AG10803 (cell line): Measurements from ENCODE around the gene SELP.
A peak's percentile ranks its signal among the peaks of the same experiment; 100 is the strongest.
"Not testable (repeated sequence)": the region's sequence is repeated elsewhere in the genome, so short reads cannot be mapped to it uniquely, and the experiment has no call there.

Experiments
- DNase-seq: peaks from one replicate; pipeline ENCODE4 v3.0.0; 2010; ENCODE audit warnings: low read depth
- H3K4me3 ChIP-seq: 2 replicates; pipeline ENCODE4 v1.5.1; 2011; ENCODE audit warnings: mild to moderate bottlenecking, low read length, control low read depth
- TF ChIP-seq, protein P1 (sequence below): conservative IDR thresholded peaks from 2 replicates; pipeline ENCODE4 v1.5.1; 2011; ENCODE audit warnings: mild to moderate bottlenecking, low read length, control low read depth, inconsistent platforms

SELP gene

DNA sequence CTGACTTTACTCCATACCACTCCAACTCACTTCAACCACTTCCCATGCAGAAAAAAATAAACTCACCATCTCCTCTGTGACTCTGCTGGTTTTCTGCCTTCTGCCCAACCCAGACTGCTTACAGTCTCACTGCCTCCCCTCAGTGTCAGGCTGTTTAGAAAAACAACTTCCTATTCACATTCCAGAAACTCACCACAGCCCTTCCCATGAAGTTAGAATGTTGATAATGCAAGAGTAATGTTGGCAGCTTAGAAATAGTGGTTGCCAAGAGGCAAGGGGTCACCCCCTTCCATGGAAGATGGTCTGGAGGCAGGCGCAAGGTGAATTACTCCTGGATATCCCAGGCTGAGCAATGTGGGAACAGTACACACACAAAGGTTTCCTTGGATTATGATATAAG, at the start of gene SELP:
SELP (minus strand) TSS at position 119 of the 400 bp plus-strand sequence; CDS start at position 69, 50 bp downstream.
- no peak for DNase-seq
- TF ChIP-seq, protein P1, sequence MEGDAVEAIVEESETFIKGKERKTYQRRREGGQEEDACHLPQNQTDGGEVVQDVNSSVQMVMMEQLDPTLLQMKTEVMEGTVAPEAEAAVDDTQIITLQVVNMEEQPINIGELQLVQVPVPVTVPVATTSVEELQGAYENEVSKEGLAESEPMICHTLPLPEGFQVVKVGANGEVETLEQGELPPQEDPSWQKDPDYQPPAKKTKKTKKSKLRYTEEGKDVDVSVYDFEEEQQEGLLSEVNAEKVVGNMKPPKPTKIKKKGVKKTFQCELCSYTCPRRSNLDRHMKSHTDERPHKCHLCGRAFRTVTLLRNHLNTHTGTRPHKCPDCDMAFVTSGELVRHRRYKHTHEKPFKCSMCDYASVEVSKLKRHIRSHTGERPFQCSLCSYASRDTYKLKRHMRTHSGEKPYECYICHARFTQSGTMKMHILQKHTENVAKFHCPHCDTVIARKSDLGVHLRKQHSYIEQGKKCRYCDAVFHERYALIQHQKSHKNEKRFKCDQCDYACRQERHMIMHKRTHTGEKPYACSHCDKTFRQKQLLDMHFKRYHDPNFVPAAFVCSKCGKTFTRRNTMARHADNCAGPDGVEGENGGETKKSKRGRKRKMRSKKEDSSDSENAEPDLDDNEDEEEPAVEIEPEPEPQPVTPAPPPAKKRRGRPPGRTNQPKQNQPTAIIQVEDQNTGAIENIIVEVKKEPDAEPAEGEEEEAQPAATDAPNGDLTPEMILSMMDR: no peak
- no peak within 1 kb of the TSS for H3K4me3 ChIP-seq

DNA sequence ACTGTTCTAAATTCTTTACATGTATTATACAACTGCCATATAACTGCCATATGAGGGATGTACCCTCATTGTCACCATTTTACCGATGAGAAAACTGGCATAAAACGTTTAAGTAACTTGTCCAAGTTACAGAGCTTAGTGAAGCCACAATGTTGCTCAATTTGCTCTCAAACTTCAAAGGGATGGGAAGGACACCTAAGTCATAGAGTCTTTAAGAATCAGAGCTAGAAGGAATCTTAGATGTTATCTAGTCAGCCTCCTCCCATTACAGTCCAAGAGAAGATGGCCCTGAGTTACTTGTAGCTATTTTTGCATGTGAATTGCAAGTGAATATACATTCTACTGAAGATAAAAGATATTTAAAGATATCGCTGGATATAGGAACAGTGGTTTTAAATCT, 49.8 kb upstream of the SELP start:
- TF ChIP-seq, protein P1: no peak
- H3K4me3 ChIP-seq: no peak overlapping the region
- DNase-seq: no peak

- peak; percentile 2 for DNase-seq
- H3K4me3 ChIP-seq: no peak overlapping the region
- TF ChIP-seq, protein P1: no peak
Observed at GRCh38 chr1:169676001-169676400, 46.1 kb upstream of the SELP start.

DNA sequence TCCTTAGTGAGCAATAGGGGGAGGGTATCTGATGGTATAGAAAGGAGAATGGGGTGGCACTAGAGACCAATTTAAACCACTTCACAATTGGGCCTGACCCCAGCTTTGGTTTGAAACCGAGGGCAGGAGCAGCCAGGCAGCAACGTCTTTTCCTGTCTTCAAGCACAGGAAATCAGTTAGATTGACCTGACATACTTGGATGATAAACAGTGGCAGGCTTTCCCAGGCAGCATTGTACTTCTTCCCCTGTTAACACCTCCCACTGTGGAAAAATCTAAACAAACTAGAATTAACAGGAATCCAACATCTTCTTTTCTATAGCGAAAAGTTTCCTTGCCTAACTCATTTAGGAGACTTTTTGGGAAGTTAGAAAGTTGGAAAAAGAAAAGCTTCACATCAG, 40.9 kb upstream of the SELP start:
- TF ChIP-seq, protein P1: no peak
- H3K4me3 ChIP-seq: no peak overlapping the region
- no peak for DNase-seq

DNA sequence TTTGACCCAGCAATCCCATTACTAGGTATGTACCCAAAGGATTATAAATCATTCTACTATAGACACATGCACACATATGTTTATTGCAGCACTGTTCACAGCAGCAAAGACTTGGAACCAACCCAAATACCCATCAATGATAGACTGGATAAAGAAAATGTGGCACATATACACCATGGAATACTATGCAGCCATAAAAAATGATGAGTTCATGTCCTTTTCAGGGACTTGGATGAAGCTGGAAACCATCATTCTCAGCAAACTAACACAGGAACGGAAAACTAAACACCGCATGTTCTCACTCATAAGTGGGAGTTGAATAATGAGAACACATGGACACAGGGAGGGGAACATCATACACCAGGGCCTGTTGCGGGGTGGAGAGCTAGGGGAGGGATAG, 40.3 kb upstream of the SELP start:
- not testable (repeated sequence) for H3K4me3 ChIP-seq, DNase-seq

GRCh38 chr1:169667699-169668596, 38.0 kb upstream of the SELP start:
- not testable (repeated sequence) for DNase-seq

DNA sequence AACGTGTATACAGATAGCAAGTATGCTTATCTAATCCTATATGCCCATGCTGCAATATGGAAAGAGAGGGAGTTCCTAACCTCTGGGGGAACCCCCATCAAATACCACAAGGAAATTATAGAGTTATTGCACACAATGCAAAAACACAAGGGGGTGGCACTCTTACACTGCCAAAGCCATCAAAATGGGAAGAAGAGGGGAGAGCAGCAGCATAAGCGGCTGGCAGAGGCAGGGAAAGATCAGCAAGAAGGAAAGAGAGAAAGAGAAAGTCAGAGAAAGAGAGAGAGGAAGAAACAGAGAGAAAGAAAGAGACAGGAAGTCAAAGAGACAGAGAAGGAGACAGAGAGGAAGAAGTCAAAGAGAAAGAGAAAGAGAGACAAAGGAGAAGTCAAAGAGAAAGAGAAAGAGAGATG, 37.3 kb upstream of the SELP start:
- not testable (repeated sequence) for H3K4me3 ChIP-seq, DNase-seq

More at GRCh38 chr1:169667699-169668596, 38.0 kb upstream of the SELP start:
- H3K4me3 ChIP-seq: not testable (repeated sequence)

DNA sequence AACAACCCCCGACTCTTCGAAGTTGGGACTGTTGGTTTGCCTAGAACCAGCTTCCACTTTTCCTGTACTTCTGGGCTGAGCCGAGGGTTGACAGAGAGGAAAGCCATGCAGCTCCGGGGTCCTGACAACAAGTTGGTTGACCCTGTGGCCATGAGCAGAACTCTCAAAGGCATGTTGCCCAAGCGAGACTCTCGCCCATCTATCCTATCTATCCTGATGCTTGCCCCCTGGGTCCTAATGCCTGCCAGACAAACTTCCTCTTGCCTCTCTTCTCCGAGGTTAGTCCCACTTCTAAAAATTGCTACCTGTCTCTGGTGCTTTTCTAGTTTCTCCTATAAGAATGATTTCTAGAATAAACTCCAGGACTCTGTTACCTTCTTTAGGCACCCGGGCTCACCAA, 32.8 kb upstream of the SELP start:
- not testable (repeated sequence) for H3K4me3 ChIP-seq, DNase-seq

DNA sequence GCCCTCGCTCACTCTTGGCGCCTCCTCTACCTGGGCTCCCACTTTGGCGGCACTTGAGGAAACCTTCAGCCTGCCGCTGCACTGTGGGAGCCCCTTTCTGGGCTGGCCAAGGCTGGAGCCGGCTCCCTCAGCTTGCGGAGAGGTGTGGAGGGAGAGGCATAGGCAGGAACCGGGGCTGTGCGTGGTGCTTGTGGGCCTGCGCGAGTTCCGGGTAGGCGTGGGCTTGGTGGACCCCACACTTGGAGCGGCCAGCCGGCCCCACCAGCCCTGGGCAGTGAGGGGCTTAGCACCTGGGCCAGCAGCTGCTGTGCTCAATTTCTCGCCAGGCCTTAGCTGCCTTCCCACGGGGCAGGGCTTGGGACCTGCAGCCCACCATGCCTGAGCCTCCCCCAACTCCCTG, 31.1 kb upstream of the SELP start:
- not testable (repeated sequence) for DNase-seq, H3K4me3 ChIP-seq

- H3K4me3 ChIP-seq, DNase-seq: not testable (repeated sequence)
Observed at GRCh38 chr1:169658777-169659176, 28.9 kb upstream of the SELP start.
